HepG2 (cell line): ENCODE measurements around the gene CTBP1.

Experiments used
- PHF8 ChIP-seq: sonication (generic); formaldehyde crosslinking; IDR thresholded peaks from 2 replicates; pipeline ENCODE4 v1.5.0; 2020; ENCODE audit warnings: missing genetic modification reagents
- POLR2A ChIP-seq, 2 experiments: IDR thresholded peaks; 2 replicates each; pipeline ENCODE4 v1.6.1; 2011; ENCODE audit warnings: low read depth in 2 of 2, low read length in 2 of 2, mild to moderate bottlenecking in 1 of 2, moderate library complexity in 1 of 2; ENCODE audit not compliant: insufficient read depth in 1 of 2
- ZFX ChIP-seq: sonication (generic); formaldehyde crosslinking; IDR thresholded peaks from 2 replicates; pipeline ENCODE4 v1.4.0; 2020; ENCODE audit warnings: mild to moderate bottlenecking, low read depth, missing genetic modification reagents, moderate library complexity
- TF ChIP-seq, protein P1 (sequence below): sonication (generic); formaldehyde crosslinking; IDR thresholded peaks from 2 replicates; pipeline ENCODE4 v1.8.1; 2023; ENCODE audit warnings: mild to moderate bottlenecking, inconsistent platforms, moderate library complexity, missing genetic modification reagents, borderline replicate concordance
- TF ChIP-seq, protein P2 (sequence below): sonication (generic); formaldehyde crosslinking; IDR thresholded peaks from 2 replicates; pipeline ENCODE4 v1.4.0; 2020; ENCODE audit warnings: missing genetic modification reagents
- TF ChIP-seq, protein P3 (sequence below): IDR thresholded peaks from 2 replicates; pipeline ENCODE4 v1.6.1; 2012; ENCODE audit warnings: inconsistent platforms
- TF ChIP-seq, protein P4 (sequence below): sonication (generic); formaldehyde crosslinking; IDR thresholded peaks from 2 replicates; pipeline ENCODE4 v1.5.0; 2020; ENCODE audit warnings: mild to moderate bottlenecking, missing genetic modification reagents, moderate library complexity

- TF ChIP-seq, protein P1, sequence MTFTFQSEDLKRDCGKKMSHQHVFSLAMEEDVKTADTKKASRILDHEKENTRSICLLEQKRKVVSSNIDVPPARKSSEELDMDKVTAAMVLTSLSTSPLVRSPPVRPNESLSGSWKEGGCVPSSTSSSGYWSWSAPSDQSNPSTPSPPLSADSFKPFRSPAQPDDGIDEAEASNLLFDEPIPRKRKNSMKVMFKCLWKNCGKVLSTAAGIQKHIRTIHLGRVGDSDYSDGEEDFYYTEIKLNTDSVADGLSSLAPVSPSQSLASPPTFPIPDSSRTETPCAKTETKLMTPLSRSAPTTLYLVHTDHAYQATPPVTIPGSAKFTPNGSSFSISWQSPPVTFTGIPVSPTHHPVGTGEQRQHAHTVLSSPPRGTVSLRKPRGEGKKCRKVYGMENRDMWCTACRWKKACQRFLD = no peak
- TF ChIP-seq ZFX (CRISPR knock-in tag) = no peak
- TF ChIP-seq, protein P2, sequence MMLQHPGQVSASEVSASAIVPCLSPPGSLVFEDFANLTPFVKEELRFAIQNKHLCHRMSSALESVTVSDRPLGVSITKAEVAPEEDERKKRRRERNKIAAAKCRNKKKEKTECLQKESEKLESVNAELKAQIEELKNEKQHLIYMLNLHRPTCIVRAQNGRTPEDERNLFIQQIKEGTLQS (CRISPR knock-in tag) = no peak
- TF ChIP-seq POLR2A (IDR thresholded peaks at IDR 0.05; ENCODE audit: insufficient read depth in 1 of 2, low read depth in 2 of 2, low read length in 2 of 2) = no peak; a peak in 1 of 4 replicates
- TF ChIP-seq, protein P3, sequence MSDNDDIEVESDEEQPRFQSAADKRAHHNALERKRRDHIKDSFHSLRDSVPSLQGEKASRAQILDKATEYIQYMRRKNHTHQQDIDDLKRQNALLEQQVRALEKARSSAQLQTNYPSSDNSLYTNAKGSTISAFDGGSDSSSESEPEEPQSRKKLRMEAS = no peak
- TF ChIP-seq, protein P4, sequence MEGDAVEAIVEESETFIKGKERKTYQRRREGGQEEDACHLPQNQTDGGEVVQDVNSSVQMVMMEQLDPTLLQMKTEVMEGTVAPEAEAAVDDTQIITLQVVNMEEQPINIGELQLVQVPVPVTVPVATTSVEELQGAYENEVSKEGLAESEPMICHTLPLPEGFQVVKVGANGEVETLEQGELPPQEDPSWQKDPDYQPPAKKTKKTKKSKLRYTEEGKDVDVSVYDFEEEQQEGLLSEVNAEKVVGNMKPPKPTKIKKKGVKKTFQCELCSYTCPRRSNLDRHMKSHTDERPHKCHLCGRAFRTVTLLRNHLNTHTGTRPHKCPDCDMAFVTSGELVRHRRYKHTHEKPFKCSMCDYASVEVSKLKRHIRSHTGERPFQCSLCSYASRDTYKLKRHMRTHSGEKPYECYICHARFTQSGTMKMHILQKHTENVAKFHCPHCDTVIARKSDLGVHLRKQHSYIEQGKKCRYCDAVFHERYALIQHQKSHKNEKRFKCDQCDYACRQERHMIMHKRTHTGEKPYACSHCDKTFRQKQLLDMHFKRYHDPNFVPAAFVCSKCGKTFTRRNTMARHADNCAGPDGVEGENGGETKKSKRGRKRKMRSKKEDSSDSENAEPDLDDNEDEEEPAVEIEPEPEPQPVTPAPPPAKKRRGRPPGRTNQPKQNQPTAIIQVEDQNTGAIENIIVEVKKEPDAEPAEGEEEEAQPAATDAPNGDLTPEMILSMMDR = no peak
- no peak for TF ChIP-seq PHF8
These were observed 32.8 kb downstream of the CTBP1 start for GRCh38 chr4:1216076-1216614.
